HepG2 (cell line): ENCODE measurements around the gene TRAPPC12. TPM values are rescaled to one million over a fixed set of nuclear protein-coding genes. Genes with fewer than 3 reads are reported as not detected.

ENCODE experiments used
- DRAP1 ChIP-seq: IDR thresholded peaks from 2 replicates; pipeline ENCODE4 v1.6.1; 2016; ENCODE audit warnings: missing genetic modification reagents, missing compliant biosample characterization
- ERF ChIP-seq: IDR thresholded peaks from 2 replicates; pipeline ENCODE4 v1.6.1; 2018; ENCODE audit warnings: missing biosample characterization, missing genetic modification reagents
- ETS1 ChIP-seq: sonication (generic); formaldehyde crosslinking; IDR thresholded peaks from 2 replicates; pipeline ENCODE4 v1.4.0; 2020; ENCODE audit warnings: missing genetic modification reagents
- GLMP ChIP-seq: sonication (generic); formaldehyde crosslinking; IDR thresholded peaks from 2 replicates; pipeline ENCODE4 v1.9.0; 2021; ENCODE audit warnings: missing genetic modification reagents, mild to moderate bottlenecking, borderline replicate concordance
- HOXA3 ChIP-seq: sonication (generic); formaldehyde crosslinking; IDR thresholded peaks from 2 replicates; pipeline ENCODE4 v1.5.0; 2020; ENCODE audit warnings: missing genetic modification reagents
- MYC ChIP-seq: sonication (generic); formaldehyde crosslinking; IDR thresholded peaks from 2 replicates; pipeline ENCODE4 v1.9.0; 2021; ENCODE audit warnings: missing genetic modification reagents, borderline replicate concordance
- NFE2L1 ChIP-seq: sonication (generic); formaldehyde crosslinking; IDR thresholded peaks from 2 replicates; pipeline ENCODE4 v1.4.0; 2020; ENCODE audit warnings: missing genetic modification reagents, mild to moderate bottlenecking, borderline replicate concordance
- NR0B2 ChIP-seq: sonication (generic); formaldehyde crosslinking; IDR thresholded peaks from 2 replicates; pipeline ENCODE4 v1.4.0; 2020; ENCODE audit warnings: mild to moderate bottlenecking, missing genetic modification reagents
- PRDM15 ChIP-seq: sonication (generic); formaldehyde crosslinking; IDR thresholded peaks from 2 replicates; pipeline ENCODE4 v1.4.0; 2020; ENCODE audit warnings: missing genetic modification reagents
- TAF1 ChIP-seq: sonication (generic); formaldehyde crosslinking; IDR thresholded peaks from 2 replicates; pipeline ENCODE4 v1.4.0; 2020; ENCODE audit warnings: missing genetic modification reagents
- TIGD3 ChIP-seq: sonication (generic); formaldehyde crosslinking; IDR thresholded peaks from 2 replicates; pipeline ENCODE4 v1.5.1; 2020; ENCODE audit warnings: mild to moderate bottlenecking, missing genetic modification reagents, borderline replicate concordance
- TOPORS ChIP-seq: sonication (generic); formaldehyde crosslinking; IDR thresholded peaks from 2 replicates; pipeline ENCODE4 v1.8.0; 2023; ENCODE audit warnings: mild to moderate bottlenecking, missing genetic modification reagents
- U2AF1 ChIP-seq: fragments of 200-400 bp; formaldehyde crosslinking; optimal IDR thresholded peaks from 2 replicates; pipeline ENCODE3; 2017; ENCODE audit warnings: mild to moderate bottlenecking, low read depth, low read length
- ZNF101 ChIP-seq: sonication (generic); formaldehyde crosslinking; IDR thresholded peaks from 2 replicates; pipeline ENCODE4 v1.4.0; 2020; ENCODE audit warnings: mild to moderate bottlenecking, low read depth, missing genetic modification reagents, borderline replicate concordance
- ZNF138 ChIP-seq: sonication (generic); formaldehyde crosslinking; IDR thresholded peaks from 2 replicates; pipeline ENCODE4 v1.5.0; 2020; ENCODE audit warnings: mild to moderate bottlenecking, low read depth, missing genetic modification reagents
- ZNF274 ChIP-seq: sonication (generic); formaldehyde crosslinking; IDR thresholded peaks from 2 replicates; pipeline ENCODE4 v1.5.1; 2020; ENCODE audit warnings: mild to moderate bottlenecking, missing genetic modification reagents
- ZNF431 ChIP-seq: sonication (generic); formaldehyde crosslinking; IDR thresholded peaks from 2 replicates; pipeline ENCODE4 v1.9.0; 2022; ENCODE audit warnings: missing genetic modification reagents, low read depth, mild to moderate bottlenecking, borderline replicate concordance
- ZNF446 ChIP-seq: sonication (generic); formaldehyde crosslinking; IDR thresholded peaks from 2 replicates; pipeline ENCODE4 v1.5.0; 2020; ENCODE audit warnings: mild to moderate bottlenecking, missing genetic modification reagents
- ZNF720 ChIP-seq: sonication (generic); formaldehyde crosslinking; IDR thresholded peaks from 2 replicates; pipeline ENCODE4 v1.4.0; 2020; ENCODE audit warnings: missing genetic modification reagents
- ZNF737 ChIP-seq: sonication (generic); formaldehyde crosslinking; IDR thresholded peaks from 2 replicates; pipeline ENCODE4 v1.5.0; 2020; ENCODE audit warnings: missing genetic modification reagents, mild to moderate bottlenecking, borderline replicate concordance
- ZSCAN29 ChIP-seq: sonication (generic); formaldehyde crosslinking; conservative IDR thresholded peaks from 2 replicates; pipeline ENCODE4 v1.4.0; 2020; ENCODE audit warnings: mild to moderate bottlenecking, missing genetic modification reagents
- ZSCAN31 ChIP-seq: sonication (generic); formaldehyde crosslinking; IDR thresholded peaks from 2 replicates; pipeline ENCODE4 v1.5.0; 2020; ENCODE audit warnings: low read depth, mild to moderate bottlenecking, missing genetic modification reagents
- polyA plus RNA-seq, 8 experiments: library from polyadenylated mRNA; depleted of rRNA in 3 of 8; stranded (reverse) in 7 of 8; unstranded in 1 of 8; fragments of >200 nt; fragmentation: Illumina TruSeq in 4 of 8; extraction: Trizol in 4 of 8; gene quantifications; 2 replicates each; pipeline versions ENCODE4 v1.2.1 to v1.2.3, GENCODE V29; 2011 to 2016; ENCODE audit warnings: low read depth in 4 of 8, missing spikeins in 1 of 8, mixed read lengths in 1 of 8; ENCODE audit not compliant: insufficient read depth in 1 of 8
- total RNA-seq, 5 experiments: library from RNA; depleted of rRNA; stranded (reverse); fragments of >200 nt; fragmentation: Illumina TruSeq; extraction: Trizol; gene quantifications; 2 replicates each; pipeline ENCODE4 v1.2.3, GENCODE V29; 2016; ENCODE audit warnings: low read depth in 1 of 5

Gene TRAPPC12
- total and polyA plus RNA-seq, 2 of the 13 experiments (the other 11 are each of a cell fraction or from before 2014, with no cell fraction given), result 46.4 to 97.7 TPM

GRCh38 chr2:3492951-3493614 lies 113.6 kb downstream of the TRAPPC12 start (continued):
- TF ChIP-seq TIGD3 (CRISPR knock-in tag), result no peak
- no peak for TF ChIP-seq ZNF737 (CRISPR knock-in tag)
- TF ChIP-seq HOXA3, result peak; percentile 80
- TF ChIP-seq TOPORS (CRISPR knock-in tag), result no peak
- TF ChIP-seq ZSCAN31 (CRISPR knock-in tag), result no peak
- TF ChIP-seq ZNF431 (CRISPR knock-in tag), result no peak
- TF ChIP-seq NR0B2 (CRISPR knock-in tag), result no peak
- no peak for TF ChIP-seq ERF
- 0 out of 2 replicates have a peak, but pooled peaks have one; percentile 15 for TF ChIP-seq TAF1 (CRISPR knock-in tag)
- TF ChIP-seq DRAP1, result no peak
- peak; percentile 41; the same call in 1 of the 2 replicates for TF ChIP-seq MYC (CRISPR knock-in tag)
- TF ChIP-seq ZNF138 (CRISPR knock-in tag), result no peak
- no peak for TF ChIP-seq ZNF101 (CRISPR knock-in tag)
- no peak for TF ChIP-seq GLMP (CRISPR knock-in tag)
- no peak for TF ChIP-seq NFE2L1 (CRISPR knock-in tag)
- no peak for TF ChIP-seq ZNF274 (CRISPR knock-in tag)
- 0 out of 2 replicates have a peak, but pooled peaks have one; percentile 15 for TF ChIP-seq ZNF446 (CRISPR knock-in tag)
- TF ChIP-seq PRDM15 (CRISPR knock-in tag), result no peak
- 0 out of 2 replicates have a peak, but pooled peaks have one; percentile 38 for TF ChIP-seq ZSCAN29
- TF ChIP-seq ZNF720 (CRISPR knock-in tag), result no peak
- peak; percentile 49 for TF ChIP-seq U2AF1
- TF ChIP-seq ETS1 (CRISPR knock-in tag), result no peak
